ENCODE results near the gene SH3RF3. TPM values are rescaled to one million over a fixed set of nuclear protein-coding genes. Genes with fewer than 3 reads are reported as not detected.

SH3RF3 gene
- total and polyA plus RNA-seq, 2 of the 13 experiments (the other 11 are each of a cell fraction or from before 2014, with no cell fraction given) = 0.04 TPM; not detected in 1

GRCh38 chr2:109517118-109517889, 388.3 kb downstream of the SH3RF3 start (continued):
- no peak for TF ChIP-seq TRIM22 (IDR thresholded peaks at IDR 0.05)
- no peak for TF ChIP-seq TOE1 (CRISPR knock-in tag; IDR thresholded peaks at IDR 0.05)
- no peak for TF ChIP-seq ZBTB20 (CRISPR knock-in tag; IDR thresholded peaks at IDR 0.05; ENCODE audit: borderline replicate concordance, low read depth)
- no peak for TF ChIP-seq NPAS2 (CRISPR knock-in tag; IDR thresholded peaks at IDR 0.05; ENCODE audit: borderline replicate concordance)
- no peak for TF ChIP-seq NFYB (CRISPR knock-in tag; IDR thresholded peaks at IDR 0.05)
- no peak for TF ChIP-seq ATAD3A (CRISPR knock-in tag; IDR thresholded peaks at IDR 0.05)
- no peak; the same call in 1 of the 2 replicates for TF ChIP-seq NCOA2 (CRISPR knock-in tag; IDR thresholded peaks at IDR 0.05)
- no peak for TF ChIP-seq ZBTB3 (CRISPR knock-in tag; IDR thresholded peaks at IDR 0.05; ENCODE audit: borderline replicate concordance, low read depth)
- no peak for TF ChIP-seq ZBTB7A (CRISPR knock-in tag; IDR thresholded peaks at IDR 0.05)
- TF ChIP-seq CBX2 (IDR thresholded peaks at IDR 0.05; ENCODE audit: low read depth, low read length) = no peak
- no peak for TF ChIP-seq CBX2 (CRISPR knock-in tag; IDR thresholded peaks at IDR 0.05; ENCODE audit: low read depth)
- no peak for TF ChIP-seq FOXO1 (CRISPR knock-in tag; IDR thresholded peaks at IDR 0.05)
- TF ChIP-seq ZNF616 (CRISPR knock-in tag; IDR thresholded peaks at IDR 0.05; ENCODE audit: low read depth) = no peak
- TF ChIP-seq NR3C1 (CRISPR knock-in tag; IDR thresholded peaks at IDR 0.05) = no peak
- no peak for TF ChIP-seq ZNF790 (CRISPR knock-in tag; IDR thresholded peaks at IDR 0.05; ENCODE audit: borderline replicate concordance)
- peak; percentile 12; the same call in 1 of the 2 replicates for TF ChIP-seq PAXIP1 (CRISPR knock-in tag; conservative IDR thresholded peaks at IDR 0.05)
- no peak for TF ChIP-seq REXO4 (CRISPR knock-in tag; IDR thresholded peaks at IDR 0.05; ENCODE audit: borderline replicate concordance)
- TF ChIP-seq ZBTB39 (CRISPR knock-in tag; IDR thresholded peaks at IDR 0.05) = 0 out of 2 replicates have a peak, but pooled peaks have one; percentile 59
- 0 out of 2 replicates have a peak, but pooled peaks have one; percentile 55 for TF ChIP-seq SATB2 (CRISPR knock-in tag; IDR thresholded peaks at IDR 0.05)
- TF ChIP-seq CENPX (CRISPR knock-in tag; IDR thresholded peaks at IDR 0.05) = no peak
- TF ChIP-seq GATAD1 (CRISPR knock-in tag; IDR thresholded peaks at IDR 0.05) = no peak
- TF ChIP-seq ZNF746 (CRISPR knock-in tag; IDR thresholded peaks at IDR 0.05) = peak; percentile 22; the same call in 1 of the 2 replicates
- TF ChIP-seq ATF1 (CRISPR knock-in tag; IDR thresholded peaks at IDR 0.05) = no peak
- no peak for TF ChIP-seq POLR2AphosphoS2 (IDR thresholded peaks at IDR 0.05; ENCODE audit: low read depth, low read length)
- no peak for TF ChIP-seq ZNF543 (CRISPR knock-in tag; IDR thresholded peaks at IDR 0.05)
- TF ChIP-seq BCL6 (CRISPR knock-in tag; IDR thresholded peaks at IDR 0.05) = no peak
